GM18951 (cell line): ENCODE measurements around the gene ZNF654.

Experiments used
- POLR2A ChIP-seq: IDR thresholded peaks from 4 replicates; pipeline ENCODE4 v1.6.1; 2011; ENCODE audit warnings: mild to moderate bottlenecking; ENCODE audit not compliant: insufficient read length, insufficient read depth; ENCODE audit errors: extremely low read depth
- in situ Hi-C: fragments of 300-500 bp; cut with MboI; formaldehyde crosslinking; loops from one replicate; pipeline ENCODE4 v1.12.0; 2022; ENCODE audit warnings: low sequenced_read_pairs, mixed read lengths, inconsistent platforms; ENCODE audit not compliant: unreplicated experiment

Gene ZNF654

DNA sequence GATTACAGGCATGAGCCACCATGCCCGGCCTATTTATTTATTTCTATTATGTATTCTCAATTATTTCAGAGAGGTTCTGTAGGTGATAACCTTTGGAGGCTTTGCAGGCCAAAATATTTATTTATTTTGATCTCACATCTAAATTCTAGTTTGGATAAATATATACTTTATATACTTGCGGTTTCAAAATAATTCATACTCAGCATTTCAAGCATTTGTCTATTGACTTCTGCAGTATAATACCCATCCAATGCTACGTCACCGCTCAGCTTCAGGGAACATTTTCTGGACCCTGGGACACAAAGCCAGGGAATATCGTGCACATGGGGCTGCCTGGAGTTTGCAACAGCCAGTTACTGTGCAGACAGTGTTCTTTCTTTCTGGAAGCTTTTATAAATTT is 22.8 kb upstream of the ZNF654 start:
- TF ChIP-seq POLR2A: no peak
- in situ Hi-C loops: no loop called here

DNA sequence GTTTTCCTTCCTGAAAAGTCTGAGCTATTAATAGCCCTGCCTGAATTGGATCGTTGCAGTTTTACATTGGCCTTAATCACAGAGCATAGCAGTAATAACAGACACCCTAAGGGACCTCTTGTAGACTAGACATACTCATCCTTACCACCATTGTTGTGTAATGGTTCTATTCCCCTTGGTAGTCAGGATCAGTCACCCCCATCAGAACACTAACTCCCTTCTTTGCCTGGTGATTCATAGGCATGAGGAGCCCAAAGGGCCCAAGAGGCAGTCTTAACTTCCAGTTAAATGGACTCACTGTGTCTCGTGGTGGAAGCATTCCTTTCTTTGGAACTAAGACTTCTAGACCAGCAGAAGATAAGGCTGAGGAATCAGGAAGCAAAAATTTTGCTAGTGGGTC is 20.5 kb upstream of the ZNF654 start:
- no peak for TF ChIP-seq POLR2A
- in situ Hi-C loops: no loop called here

DNA sequence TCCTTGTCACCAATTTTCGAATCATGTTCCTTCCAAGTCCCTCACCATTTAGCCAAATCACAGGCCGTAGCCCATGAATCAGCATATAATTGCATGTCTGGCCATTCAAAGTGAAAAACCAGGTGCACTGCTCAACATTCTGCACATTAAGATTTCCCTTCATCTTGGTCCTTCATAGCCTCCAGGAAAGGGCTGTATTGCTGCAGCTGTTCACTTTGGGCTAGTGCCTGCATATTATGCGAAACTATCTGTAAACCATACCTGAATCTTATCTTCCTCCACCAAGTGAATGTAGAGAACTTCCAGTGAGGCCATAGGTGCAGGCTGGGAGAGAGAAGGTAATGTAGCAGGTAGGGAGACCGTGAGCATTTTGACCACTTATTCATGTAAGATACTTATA is 18.5 kb upstream of the ZNF654 start:
- TF ChIP-seq POLR2A: no peak
- in situ Hi-C loops: no loop called here

DNA sequence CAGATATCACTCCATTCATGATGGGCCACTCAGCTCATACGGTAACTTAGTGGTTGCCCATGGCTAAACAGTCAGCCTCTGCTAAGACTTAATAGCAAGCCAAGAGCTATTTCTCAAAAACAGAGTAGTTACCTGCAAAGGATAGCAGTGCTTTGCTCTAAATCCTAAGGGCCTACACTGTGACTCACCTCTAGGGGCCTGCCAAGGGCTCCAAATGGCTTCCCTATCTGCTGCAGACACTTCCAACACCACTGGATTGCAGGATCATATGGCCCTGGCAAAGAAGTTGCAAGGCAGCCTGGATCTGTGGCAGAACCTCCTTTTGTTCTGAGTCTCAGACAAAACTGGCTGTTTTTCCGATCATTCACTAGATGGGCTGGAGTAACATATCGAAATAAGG is 18.1 kb upstream of the ZNF654 start:
- in situ Hi-C loops: no loop called here
- no peak for TF ChIP-seq POLR2A

DNA sequence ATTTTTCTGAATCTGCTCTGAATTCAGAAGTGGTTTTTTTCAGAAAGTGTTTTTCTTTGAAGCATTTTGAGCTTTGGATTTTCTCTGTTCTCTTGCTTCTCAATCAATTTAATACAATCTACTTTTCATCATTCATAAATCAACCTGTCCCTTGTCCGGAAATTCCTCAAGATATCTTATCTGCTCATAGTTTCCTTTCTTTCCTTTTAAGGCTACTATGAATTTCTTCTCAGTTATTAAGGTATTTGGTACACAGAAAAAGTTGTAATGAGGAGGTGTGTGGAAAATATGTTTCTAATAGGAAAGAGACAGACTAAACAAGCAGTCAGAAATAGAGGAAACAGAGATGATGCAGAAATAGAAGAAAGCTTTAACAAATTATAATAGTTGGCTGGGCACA is 14.6 kb upstream of the ZNF654 start:
- in situ Hi-C loops: no loop called here
- no peak for TF ChIP-seq POLR2A

DNA sequence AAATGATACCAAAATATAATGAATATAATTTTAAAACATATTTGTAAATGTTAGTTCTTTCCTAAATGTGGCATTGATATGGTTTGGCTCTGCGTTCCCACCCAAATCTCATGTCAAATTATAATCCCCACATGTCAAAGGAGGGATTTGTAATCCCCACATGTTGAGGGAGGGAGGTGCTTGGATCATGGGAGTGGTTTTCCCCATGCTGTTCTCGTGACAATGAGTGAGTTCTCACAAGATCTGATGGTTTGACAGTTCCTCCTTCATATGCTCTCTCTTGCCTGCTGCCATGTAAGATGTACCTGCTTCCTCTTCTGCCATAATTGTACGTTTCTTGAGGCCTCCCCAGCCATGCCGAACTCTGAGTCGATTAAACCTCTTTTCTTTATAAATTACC is 12.3 kb upstream of the ZNF654 start:
- in situ Hi-C loops: no loop called here
- TF ChIP-seq POLR2A: no peak

DNA sequence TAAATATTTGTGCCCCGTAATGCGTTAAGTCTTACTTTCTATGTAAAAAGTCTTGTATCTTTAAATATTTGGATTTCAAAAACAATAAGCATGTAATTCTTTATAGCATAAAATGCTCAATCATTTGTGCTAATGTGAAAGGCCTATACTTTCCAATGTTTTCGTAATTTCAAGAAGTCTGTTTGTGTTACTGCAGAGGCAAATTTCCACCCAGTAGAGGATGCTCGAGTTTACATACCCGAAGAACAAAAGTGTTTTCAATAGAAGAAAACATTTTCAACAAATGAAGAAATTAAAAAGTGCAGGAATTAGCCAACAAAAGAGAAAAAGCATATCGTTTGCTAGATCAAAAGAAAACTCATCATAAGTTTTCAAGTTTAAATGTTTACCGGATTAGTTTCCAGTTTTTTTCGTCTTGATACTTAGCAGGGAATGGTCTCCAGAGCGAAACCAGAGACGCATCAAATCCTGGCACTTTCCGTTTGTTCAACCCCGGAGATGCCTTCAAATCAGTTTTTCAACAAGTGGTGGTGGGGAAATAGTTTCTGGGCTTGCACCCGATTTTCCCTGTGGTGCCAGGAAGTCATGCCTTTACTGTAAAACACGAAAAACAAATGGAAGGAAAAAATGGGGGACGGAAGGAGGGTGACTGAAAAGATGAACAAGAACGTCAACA is 1.3 kb upstream of the ZNF654 start:
- no peak for TF ChIP-seq POLR2A
- in situ Hi-C loops: no loop called here

DNA sequence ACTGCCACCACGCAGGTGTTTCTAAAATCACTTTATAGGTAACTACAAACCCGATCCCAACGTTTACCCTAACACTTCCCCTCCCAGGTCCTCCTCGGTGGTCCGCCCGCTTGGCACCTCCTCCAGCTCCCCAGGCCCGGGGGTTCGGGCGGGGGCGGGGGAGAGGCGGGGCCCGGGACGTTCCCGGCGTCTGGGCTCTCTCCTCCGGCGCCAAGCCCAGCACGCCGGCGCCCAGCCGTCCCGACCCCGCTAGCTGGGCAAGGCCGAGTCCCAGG is 812 bp upstream of the ZNF654 start:
- TF ChIP-seq POLR2A: no peak
- in situ Hi-C loops: no loop called here

DNA sequence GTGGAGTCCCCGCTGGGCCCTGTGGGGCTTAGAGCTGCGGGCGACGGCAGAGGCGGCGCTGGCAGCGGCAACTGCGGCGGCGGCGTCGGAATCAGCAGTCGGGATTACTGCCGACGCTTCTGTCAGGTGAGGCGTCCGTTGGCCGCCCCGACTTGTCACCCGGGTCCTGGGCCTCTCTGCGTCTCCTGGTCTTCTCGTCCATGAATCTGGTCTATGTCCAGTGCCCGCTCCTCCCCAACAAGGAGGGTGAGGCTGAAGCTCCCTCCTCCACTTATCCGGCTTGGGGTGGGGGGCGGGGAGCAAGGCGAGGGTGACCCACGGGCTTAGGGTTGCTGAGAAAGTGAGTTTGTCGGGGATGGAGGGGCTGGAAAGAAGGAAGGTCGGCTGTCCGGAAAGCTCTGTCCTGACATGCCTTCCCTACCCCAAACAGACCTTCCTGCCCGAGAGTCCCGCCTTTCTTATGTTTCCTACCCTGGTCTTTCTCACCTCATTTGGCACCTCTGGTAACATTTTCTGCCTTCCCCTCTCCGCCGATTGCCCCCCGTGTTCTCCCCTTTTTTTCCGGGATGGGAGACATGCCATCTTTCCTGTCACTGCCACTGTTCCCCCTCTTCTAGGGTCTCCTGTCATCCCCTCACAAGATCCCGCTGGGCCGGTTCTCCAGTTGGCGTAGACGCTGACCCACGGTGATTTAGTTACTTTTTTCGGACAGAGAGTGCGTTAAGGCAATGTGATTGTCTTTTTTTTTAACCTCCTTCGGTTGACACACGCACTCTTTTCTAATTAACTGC is 520 bp downstream of the ZNF654 start:
- in situ Hi-C loops: no loop called here
- TF ChIP-seq POLR2A: no peak

DNA sequence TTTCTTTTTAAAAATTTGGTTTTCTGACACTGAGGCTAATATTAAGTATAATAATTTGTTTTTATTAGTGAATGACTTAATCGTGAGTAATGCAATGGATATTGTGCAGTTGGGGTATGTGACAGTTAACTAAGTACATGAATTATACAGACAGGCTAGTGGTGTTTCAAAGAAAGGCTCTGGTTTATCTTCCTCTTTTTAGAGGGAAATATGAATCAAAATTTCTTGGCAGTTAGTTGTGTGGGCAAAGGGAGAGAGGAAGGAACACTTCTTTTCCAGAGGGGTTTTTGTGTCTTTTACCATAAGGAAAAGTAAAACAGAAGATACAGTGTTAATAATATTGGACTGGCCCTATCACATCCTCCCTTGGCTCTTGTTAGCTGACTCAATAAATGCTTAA is 2.7 kb downstream of the ZNF654 start:
- TF ChIP-seq POLR2A: no peak
- in situ Hi-C loops: no loop called here

DNA sequence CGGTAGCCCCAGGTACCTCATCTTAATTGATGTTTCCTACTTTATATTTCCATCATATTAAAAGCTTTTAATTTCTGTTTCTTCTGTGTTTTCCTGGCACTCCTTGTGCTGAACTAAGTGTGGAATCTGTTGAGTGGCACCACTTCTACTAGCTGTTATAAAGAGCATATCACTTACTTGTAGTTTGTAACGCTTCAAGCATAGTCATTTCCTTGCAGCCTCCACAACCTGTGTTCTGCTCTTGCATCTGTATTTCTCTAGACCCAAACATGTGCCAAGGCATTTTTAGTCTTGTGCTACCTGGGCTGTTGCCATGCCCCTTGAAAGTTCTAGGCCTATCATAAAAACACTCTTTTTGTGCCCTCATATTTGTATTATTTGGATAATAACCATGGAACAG is 16.0 kb downstream of the ZNF654 start:
- TF ChIP-seq POLR2A: no peak
- in situ Hi-C loops: no loop called here

DNA sequence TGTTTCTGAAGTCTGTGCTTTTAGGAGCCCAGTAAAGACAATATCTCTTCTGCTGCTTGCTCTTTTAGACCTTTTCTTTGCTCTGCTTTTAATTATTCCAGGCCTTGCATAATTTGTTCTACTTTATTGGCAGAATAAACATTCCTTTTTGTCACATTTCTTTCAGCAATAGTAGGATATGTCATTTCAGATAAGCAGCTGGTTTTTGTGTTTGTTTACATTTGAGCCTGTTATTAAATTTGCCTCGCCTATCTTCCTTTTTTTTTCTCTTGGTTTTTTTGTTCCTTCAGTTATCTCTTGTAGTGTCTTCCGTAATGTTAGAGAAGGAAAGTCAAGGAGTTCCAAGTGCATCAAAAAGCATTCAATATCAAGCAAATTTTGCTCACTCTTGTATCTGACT is 16.4 kb downstream of the ZNF654 start:
- no peak for TF ChIP-seq POLR2A
- in situ Hi-C loops: no loop called here

DNA sequence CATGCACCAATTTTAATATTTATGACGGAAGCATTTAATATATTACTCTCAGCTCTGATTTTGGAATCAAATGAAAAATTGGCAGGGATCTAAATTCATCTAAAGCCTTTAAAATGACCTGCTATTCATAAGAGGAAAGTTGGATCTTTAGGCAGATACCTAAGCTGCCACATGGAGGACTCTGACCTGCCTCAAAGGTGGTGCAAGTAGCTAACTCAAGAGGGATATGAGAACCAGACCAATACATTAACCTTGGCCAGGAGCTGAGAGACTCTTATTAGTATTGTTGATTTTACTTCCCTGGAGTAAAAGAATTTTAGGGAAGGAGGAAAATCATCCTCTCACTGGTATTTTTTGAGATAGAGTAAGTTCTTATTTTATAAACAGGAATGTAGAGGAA is 17.7 kb downstream of the ZNF654 start:
- in situ Hi-C loops: no loop called here
- TF ChIP-seq POLR2A: no peak

DNA sequence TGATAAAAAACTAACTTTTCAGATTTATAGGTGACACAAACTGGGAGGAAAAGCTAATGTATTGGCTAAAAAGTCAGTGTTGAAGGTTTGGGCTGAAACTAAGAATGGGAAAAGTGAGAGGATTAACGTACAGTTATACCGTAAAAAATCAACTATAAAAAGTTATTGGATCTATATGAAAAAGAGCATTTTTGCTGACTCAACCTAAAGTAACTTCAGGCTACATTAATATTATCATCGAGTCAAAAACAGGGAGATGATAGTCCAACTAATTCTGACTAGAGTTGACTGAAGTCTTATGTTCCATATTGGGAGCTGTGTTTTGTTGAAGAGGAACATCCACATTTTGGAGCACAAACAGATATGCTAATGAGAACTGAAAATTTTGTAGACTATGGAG is 19.9 kb downstream of the ZNF654 start:
- no peak for TF ChIP-seq POLR2A
- in situ Hi-C loops: no loop called here
